Stimulated activated CD4-positive, alpha-beta T cell treated with anti-CD3 and anti-CD28 coated beads, Interleukin-15, amount 100 ng/mL, for 24 hours (primary cell): ENCODE data around the gene CMPK1.

Source experiments
- DNase-seq: peaks from one replicate; pipeline ENCODE4 v3.0.0-alpha.2; 2020

Gene CMPK1

GRCh38 chr1:47396671-47397196 lies 63.1 kb downstream of the CMPK1 start:
- DNase-seq: no peak

GRCh38 chr1:47399138-47399845 lies 65.7 kb downstream of the CMPK1 start:
- no peak for DNase-seq

GRCh38 chr1:47399846-47400155 lies 66.2 kb downstream of the CMPK1 start:
- no peak for DNase-seq

GRCh38 chr1:47401761-47402160 lies 68.2 kb downstream of the CMPK1 start:
- DNase-seq: no peak

- no peak for DNase-seq
These were observed 69.0 kb downstream of the CMPK1 start for GRCh38 chr1:47402591-47402990.

GRCh38 chr1:47403321-47403910 lies 69.8 kb downstream of the CMPK1 start:
- no peak for DNase-seq

- no peak for DNase-seq
These were observed 72.1 kb downstream of the CMPK1 start for GRCh38 chr1:47405697-47406096.

GRCh38 chr1:47406966-47407365 lies 73.4 kb downstream of the CMPK1 start:
- no peak for DNase-seq

GRCh38 chr1:47407481-47407880 lies 73.9 kb downstream of the CMPK1 start:
- no peak for DNase-seq

- DNase-seq: no peak
These were observed 75.9 kb downstream of the CMPK1 start for GRCh38 chr1:47409311-47410067.

- no peak for DNase-seq
These were observed 76.5 kb downstream of the CMPK1 start for GRCh38 chr1:47410068-47410455.

- DNase-seq: no peak
These were observed 77.8 kb downstream of the CMPK1 start for GRCh38 chr1:47411436-47411835.

GRCh38 chr1:47412437-47412836 lies 78.8 kb downstream of the CMPK1 start:
- no peak for DNase-seq

GRCh38 chr1:47415728-47416318 lies 82.2 kb downstream of the CMPK1 start, which contains the start of gene FOXE3:
Gene FOXE3, plus strand, starts transcription at chr1:47416285. Its CDS starts 31 bp downstream, at chr1:47416316.
- DNase-seq: no peak

GRCh38 chr1:47416319-47417169 lies 83.0 kb downstream of the CMPK1 start:
- DNase-seq: peak; percentile 31

- DNase-seq: no peak
These were observed 83.8 kb downstream of the CMPK1 start for GRCh38 chr1:47417170-47418044.

GRCh38 chr1:47418122-47418521 lies 84.5 kb downstream of the CMPK1 start:
- no peak for DNase-seq

GRCh38 chr1:47418681-47419325 lies 85.2 kb downstream of the CMPK1 start:
- DNase-seq: no peak

- no peak for DNase-seq
These were observed 87.0 kb downstream of the CMPK1 start for GRCh38 chr1:47420547-47420946.

GRCh38 chr1:47423872-47424271 lies 90.3 kb downstream of the CMPK1 start:
- DNase-seq: no peak
